GM23338 (cell line): Measurements from ENCODE around the gene USP5.

Experiments
- CREB1 ChIP-seq: fragments of 250-450 bp; sonication (Bioruptor Pico); IDR thresholded peaks from 2 replicates; pipeline ENCODE4 v1.5.0; 2020; ENCODE audit warnings: low read depth, mild to moderate bottlenecking, moderate library complexity
- EZH2 ChIP-seq: fragments of 200-600 bp; sonication (generic); IDR thresholded peaks from one replicate; pipeline ENCODE4 v1.8.0; 2017; ENCODE audit warnings: antibody characterized with exemption, mild to moderate bottlenecking, low read depth; ENCODE audit not compliant: unreplicated experiment
- EZH2phosphoT487 ChIP-seq: fragments of 200-600 bp; sonication (generic); IDR thresholded peaks from one replicate; pipeline ENCODE4 v1.8.1; 2018; ENCODE audit warnings: antibody characterized with exemption; ENCODE audit not compliant: unreplicated experiment
- JUNB ChIP-seq: IDR thresholded peaks from one replicate; pipeline ENCODE4 v1.6.1; 2016; ENCODE audit warnings: antibody characterized with exemption; ENCODE audit not compliant: unreplicated experiment
- POLR2AphosphoS5 ChIP-seq: IDR thresholded peaks from 2 replicates; pipeline ENCODE4 v1.6.1; 2016; ENCODE audit warnings: antibody characterized with exemption, low read depth
- STAT1 ChIP-seq: IDR thresholded peaks from one replicate; pipeline ENCODE4 v1.6.1; 2016; ENCODE audit warnings: antibody characterized with exemption; ENCODE audit not compliant: unreplicated experiment
- TF ChIP-seq, protein P1 (sequence below), 2 experiments: fragments of 200-600 bp in 1 of 2; sonication (generic) in 1 of 2; conservative IDR thresholded peaks; 2 replicates each; pipeline versions ENCODE4 v1.5.1 to v1.6.1; 2016 to 2017; ENCODE audit warnings: antibody characterized with exemption in 2 of 2, low read depth in 2 of 2, mild to moderate bottlenecking in 2 of 2, moderate library complexity in 1 of 2
- TF ChIP-seq, protein P2 (sequence below): IDR thresholded peaks from one replicate; pipeline ENCODE4 v1.6.1; 2018; ENCODE audit warnings: antibody characterized with exemption; ENCODE audit not compliant: unreplicated experiment

GRCh38 chr12:6833189-6833890, 18.6 kb upstream of the USP5 start:
- TF ChIP-seq POLR2AphosphoS5 (no peak), EZH2phosphoT487 (no peak), EZH2 (no peak), JUNB (no peak), CREB1 (CRISPR knock-in tag) (no peak), STAT1 (no peak)
- TF ChIP-seq, protein P1, sequence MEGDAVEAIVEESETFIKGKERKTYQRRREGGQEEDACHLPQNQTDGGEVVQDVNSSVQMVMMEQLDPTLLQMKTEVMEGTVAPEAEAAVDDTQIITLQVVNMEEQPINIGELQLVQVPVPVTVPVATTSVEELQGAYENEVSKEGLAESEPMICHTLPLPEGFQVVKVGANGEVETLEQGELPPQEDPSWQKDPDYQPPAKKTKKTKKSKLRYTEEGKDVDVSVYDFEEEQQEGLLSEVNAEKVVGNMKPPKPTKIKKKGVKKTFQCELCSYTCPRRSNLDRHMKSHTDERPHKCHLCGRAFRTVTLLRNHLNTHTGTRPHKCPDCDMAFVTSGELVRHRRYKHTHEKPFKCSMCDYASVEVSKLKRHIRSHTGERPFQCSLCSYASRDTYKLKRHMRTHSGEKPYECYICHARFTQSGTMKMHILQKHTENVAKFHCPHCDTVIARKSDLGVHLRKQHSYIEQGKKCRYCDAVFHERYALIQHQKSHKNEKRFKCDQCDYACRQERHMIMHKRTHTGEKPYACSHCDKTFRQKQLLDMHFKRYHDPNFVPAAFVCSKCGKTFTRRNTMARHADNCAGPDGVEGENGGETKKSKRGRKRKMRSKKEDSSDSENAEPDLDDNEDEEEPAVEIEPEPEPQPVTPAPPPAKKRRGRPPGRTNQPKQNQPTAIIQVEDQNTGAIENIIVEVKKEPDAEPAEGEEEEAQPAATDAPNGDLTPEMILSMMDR (conservative IDR thresholded peaks at IDR 0.05; ENCODE audit: low read depth in 2 of 2): no peak
- TF ChIP-seq, protein P2, sequence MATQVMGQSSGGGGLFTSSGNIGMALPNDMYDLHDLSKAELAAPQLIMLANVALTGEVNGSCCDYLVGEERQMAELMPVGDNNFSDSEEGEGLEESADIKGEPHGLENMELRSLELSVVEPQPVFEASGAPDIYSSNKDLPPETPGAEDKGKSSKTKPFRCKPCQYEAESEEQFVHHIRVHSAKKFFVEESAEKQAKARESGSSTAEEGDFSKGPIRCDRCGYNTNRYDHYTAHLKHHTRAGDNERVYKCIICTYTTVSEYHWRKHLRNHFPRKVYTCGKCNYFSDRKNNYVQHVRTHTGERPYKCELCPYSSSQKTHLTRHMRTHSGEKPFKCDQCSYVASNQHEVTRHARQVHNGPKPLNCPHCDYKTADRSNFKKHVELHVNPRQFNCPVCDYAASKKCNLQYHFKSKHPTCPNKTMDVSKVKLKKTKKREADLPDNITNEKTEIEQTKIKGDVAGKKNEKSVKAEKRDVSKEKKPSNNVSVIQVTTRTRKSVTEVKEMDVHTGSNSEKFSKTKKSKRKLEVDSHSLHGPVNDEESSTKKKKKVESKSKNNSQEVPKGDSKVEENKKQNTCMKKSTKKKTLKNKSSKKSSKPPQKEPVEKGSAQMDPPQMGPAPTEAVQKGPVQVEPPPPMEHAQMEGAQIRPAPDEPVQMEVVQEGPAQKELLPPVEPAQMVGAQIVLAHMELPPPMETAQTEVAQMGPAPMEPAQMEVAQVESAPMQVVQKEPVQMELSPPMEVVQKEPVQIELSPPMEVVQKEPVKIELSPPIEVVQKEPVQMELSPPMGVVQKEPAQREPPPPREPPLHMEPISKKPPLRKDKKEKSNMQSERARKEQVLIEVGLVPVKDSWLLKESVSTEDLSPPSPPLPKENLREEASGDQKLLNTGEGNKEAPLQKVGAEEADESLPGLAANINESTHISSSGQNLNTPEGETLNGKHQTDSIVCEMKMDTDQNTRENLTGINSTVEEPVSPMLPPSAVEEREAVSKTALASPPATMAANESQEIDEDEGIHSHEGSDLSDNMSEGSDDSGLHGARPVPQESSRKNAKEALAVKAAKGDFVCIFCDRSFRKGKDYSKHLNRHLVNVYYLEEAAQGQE: no peak
